GM19467 (cell line): ENCODE data around the gene EHMT1.
"Not testable (repeated sequence)": the region's sequence is repeated elsewhere in the genome, so short reads cannot be mapped to it uniquely, and the experiment has no call there.

ENCODE experiments used
- ATAC-seq: cut with Tn5 transposase; IDR thresholded peaks from one replicate; pipeline ENCODE4 v1.9.1; 2021; ENCODE audit warnings: mild to moderate bottlenecking, moderate library complexity; ENCODE audit not compliant: unreplicated experiment

EHMT1 gene

GRCh38 chr9:137880160-137880975 lies 261.6 kb downstream of the EHMT1 start:
- ATAC-seq: no peak

DNA sequence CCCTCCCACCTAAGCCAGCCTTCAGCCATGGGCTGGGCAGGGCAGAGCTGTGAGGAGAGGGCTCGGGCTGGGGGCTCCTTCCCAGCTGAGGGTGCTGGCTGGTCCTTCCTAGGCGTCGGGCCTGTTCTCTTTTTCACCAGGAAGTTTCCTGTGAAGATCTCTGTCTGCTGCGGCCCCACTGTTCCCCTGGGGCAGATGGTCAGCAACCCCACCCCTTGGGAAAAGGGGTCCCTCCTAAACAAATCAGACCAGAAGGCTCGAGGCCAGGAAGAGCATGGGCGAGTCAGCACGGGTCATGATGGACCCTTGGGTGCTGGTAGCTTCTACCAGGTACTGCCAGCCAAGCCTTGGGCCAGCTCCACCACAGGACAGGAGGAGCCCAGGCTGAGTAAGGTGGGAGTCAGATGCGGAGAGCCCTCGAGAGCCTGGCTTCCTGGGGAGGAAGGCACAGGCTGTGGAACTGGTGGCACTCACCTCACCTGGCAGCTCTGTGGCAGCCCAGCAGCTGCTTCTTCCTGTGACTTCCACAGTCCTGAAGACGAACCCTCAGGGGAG lies 262.2 kb downstream of the EHMT1 start:
- no peak for ATAC-seq

DNA sequence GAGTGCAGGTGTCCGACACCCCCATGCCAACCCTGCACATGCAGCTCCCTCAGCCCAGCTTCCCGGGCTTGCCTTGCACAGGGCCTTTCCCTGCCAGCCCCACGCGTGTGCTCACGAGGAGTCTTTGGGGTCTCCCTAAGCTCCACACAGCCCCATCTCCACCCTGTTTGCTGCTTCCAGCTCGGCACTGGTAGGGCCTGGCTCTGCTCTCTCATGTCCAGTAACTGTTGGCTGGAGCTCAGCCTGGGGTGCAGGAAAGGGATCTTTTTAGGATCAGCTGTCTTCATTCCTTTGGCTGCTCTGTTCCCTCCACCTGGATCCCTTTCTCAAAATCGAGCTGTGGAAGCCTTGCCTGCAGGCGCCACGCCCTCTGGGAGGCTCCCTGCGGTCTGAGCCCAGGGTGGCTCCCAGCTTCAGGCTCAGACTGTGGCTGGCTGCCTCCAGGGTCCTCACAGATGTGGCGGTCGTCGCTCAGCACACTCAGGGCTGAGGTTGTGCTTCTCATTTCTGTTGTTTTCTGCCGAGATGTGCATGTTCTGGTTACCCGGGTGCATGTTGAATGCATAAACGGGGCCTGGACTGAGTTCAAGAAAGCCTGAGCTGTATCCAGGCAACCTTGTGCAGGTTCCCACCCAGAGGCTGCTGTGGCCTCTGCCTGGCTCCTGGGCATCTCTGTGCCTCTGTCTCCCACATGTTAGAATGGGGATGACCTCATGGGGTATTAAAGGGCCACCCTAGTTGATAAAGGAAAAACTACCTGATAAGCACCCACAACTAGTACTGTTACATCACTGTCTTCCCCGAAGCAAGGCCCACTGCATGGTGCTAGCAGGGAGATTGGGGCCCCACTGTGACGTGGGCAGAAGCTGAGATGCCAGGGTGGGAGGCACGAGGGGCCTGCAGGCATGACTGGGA lies 263.0 kb downstream of the EHMT1 start:
- ATAC-seq: no peak

- no peak for ATAC-seq
These were observed 263.7 kb downstream of the EHMT1 start for GRCh38 chr9:137882506-137882821.

- ATAC-seq: not testable (repeated sequence)
These were observed 265.2 kb downstream of the EHMT1 start for GRCh38 chr9:137883977-137884376.

- not testable (repeated sequence) for ATAC-seq
These were observed 265.7 kb downstream of the EHMT1 start for GRCh38 chr9:137884547-137884946.

DNA sequence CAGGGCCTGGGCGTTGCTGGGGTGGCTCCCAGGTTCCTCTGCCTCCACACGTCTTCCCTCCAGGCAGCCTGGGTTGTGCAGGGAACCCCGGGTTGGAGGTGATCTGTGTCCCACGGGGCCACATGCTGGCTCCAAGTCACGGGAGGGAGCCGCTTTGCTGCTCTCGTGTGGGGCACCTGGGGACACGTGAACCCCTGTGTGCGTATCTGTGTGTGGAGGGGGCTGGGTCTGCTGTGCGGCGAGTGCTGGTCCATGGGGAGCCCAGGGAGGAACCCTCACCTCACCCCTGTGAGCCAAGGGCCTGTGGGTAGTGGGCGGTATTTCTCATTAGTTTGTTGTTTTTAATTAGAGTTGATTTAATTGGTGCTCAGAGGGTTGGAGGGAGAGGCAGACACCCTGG lies 266.3 kb downstream of the EHMT1 start:
- ATAC-seq: not testable (repeated sequence)
